Endometrial microvascular endothelial cells (primary cell): Measurements from ENCODE around the gene PAQR4. TPM values are rescaled to one million over a fixed set of nuclear protein-coding genes. Genes with fewer than 3 reads are reported as not detected.

ENCODE experiments used
- in situ Hi-C: cut with HindIII; loops from 2 replicates; pipeline ENCODE4 v1.10.0; 2017; ENCODE audit warnings: low sequenced_read_pairs, low pct_unique_long_range_greater_than_20kb; ENCODE audit errors: inconsistent ontology term
- total RNA-seq: library from RNA; depleted of rRNA; stranded (reverse); fragments of >200 nt; gene quantifications from one replicate; pipeline ENCODE4 v1.2.3, GENCODE V29; 2015; ENCODE audit errors: inconsistent ontology term

The PAQR4 gene
- total RNA-seq, 1 donor from 2014 or later = 27.3 TPM

GRCh38 chr16:2963074-2963722, 6.0 kb upstream of the PAQR4 start:
- in situ Hi-C loops = no loop called here

- in situ Hi-C loops = no loop called here
Observed at GRCh38 chr16:2963723-2964474, 5.2 kb upstream of the PAQR4 start, which contains the start of gene KREMEN2. Gene KREMEN2 (plus strand): TSS chr16:2964275. CDS start chr16:2964521, 246 bp downstream.

- in situ Hi-C loops = no loop called here
Observed at GRCh38 chr16:2964475-2965336, 4.4 kb upstream of the PAQR4 start.

GRCh38 chr16:2966043-2966807, 2.9 kb upstream of the PAQR4 start:
- in situ Hi-C loops = no loop called here

GRCh38 chr16:2966808-2967191, 2.3 kb upstream of the PAQR4 start:
- in situ Hi-C loops = no loop called here

- in situ Hi-C loops = no loop called here
Observed at GRCh38 chr16:2967211-2967631, 1.9 kb upstream of the PAQR4 start.

GRCh38 chr16:2967721-2968161, 1.4 kb upstream of the PAQR4 start:
- in situ Hi-C loops = no loop called here

- in situ Hi-C loops = no loop called here
Observed at GRCh38 chr16:2968368-2968737, 795 bp upstream of the PAQR4 start.

- in situ Hi-C loops = no loop called here
Observed at GRCh38 chr16:2969545-2970521, 685 bp downstream of the PAQR4 start.

- in situ Hi-C loops = no loop called here
Observed at GRCh38 chr16:2970563-2970962, 1.4 kb downstream of the PAQR4 start.

GRCh38 chr16:2971134-2971984, 2.2 kb downstream of the PAQR4 start:
- in situ Hi-C loops = no loop called here

GRCh38 chr16:2971985-2972784, 3.0 kb downstream of the PAQR4 start:
- in situ Hi-C loops = no loop called here

GRCh38 chr16:2973093-2973492, 3.9 kb downstream of the PAQR4 start:
- in situ Hi-C loops = no loop called here

GRCh38 chr16:2973605-2974318, 4.6 kb downstream of the PAQR4 start:
- in situ Hi-C loops = no loop called here

GRCh38 chr16:2974319-2975056, 5.3 kb downstream of the PAQR4 start:
- in situ Hi-C loops = no loop called here
